ENCODE measurements around the gene SFMBT2.

- TF ChIP-seq CTCF (IDR thresholded peaks at IDR 0.05 in 2 of 3, conservative IDR thresholded peaks at IDR 0.05 in 1 of 3; ENCODE audit: borderline replicate concordance in 1 of 3, insufficient read depth in 1 of 3, low read depth in 2 of 3, low read length in 2 of 3) (no peak), JUND (IDR thresholded peaks at IDR 0.05) (no peak), ZNF274 (IDR thresholded peaks at IDR 0.05; ENCODE audit: low read depth, low read length) (no peak), MAX (IDR thresholded peaks at IDR 0.05) (no peak), POLR2AphosphoS5 (IDR thresholded peaks at IDR 0.05; ENCODE audit: low read depth, low read length) (no peak), YY1 (IDR thresholded peaks at IDR 0.05; ENCODE audit: extremely low read depth, insufficient replicate concordance, low read depth, low read length) (no peak), SIN3A (IDR thresholded peaks at IDR 0.05; ENCODE audit: low read depth) (no peak), EGR1 (IDR thresholded peaks at IDR 0.05; ENCODE audit: low read depth) (no peak), CBX3 (IDR thresholded peaks at IDR 0.05; ENCODE audit: low read depth) (no peak), CEBPB (IDR thresholded peaks at IDR 0.05; ENCODE audit: low read depth) (no peak), ATF3 (IDR thresholded peaks at IDR 0.05) (no peak), POLR2A (IDR thresholded peaks at IDR 0.05; ENCODE audit: borderline replicate concordance, extremely low read depth, insufficient read depth, insufficient read length) (no peak), ZFX (IDR thresholded peaks at IDR 0.05) (no peak), SP1 (IDR thresholded peaks at IDR 0.05; ENCODE audit: low read depth) (no peak)
These were observed 198.8 kb downstream of the SFMBT2 start for GRCh38 chr10:7211857-7212577.

Measured in HCT116 (cell line).